H1 (cell line): Measurements from ENCODE around the gene PECR. TPM values are rescaled to one million over a fixed set of nuclear protein-coding genes. Genes with fewer than 3 reads are reported as not detected.

ENCODE experiments used
- CTCF ChIA-PET: fragments of 300-600 bp; sonication (Branson Sonifier 250); formaldehyde crosslinking; loops from one replicate; lab custom pipeline; 2021; ENCODE audit not compliant: partially characterized antibody; lab: Charles Lee
- POLR2A ChIA-PET: fragments of 300-600 bp; sonication (Branson Sonifier 250); formaldehyde crosslinking; loops from one replicate; lab custom pipeline; 2021; ENCODE audit warnings: inconsistent platforms; ENCODE audit not compliant: partially characterized antibody; lab: Charles Lee
- DNase-seq, 2 experiments: peaks; one replicate each; pipeline versions ENCODE4 v3.0.0 to v3.0.0-alpha.2; 2010 to 2022; ENCODE audit warnings: low spot score in 2 of 2, low read depth in 1 of 2, mixed read lengths in 1 of 2
- FAIRE-seq: peaks from 2 replicates; lab custom pipeline; 2011; peaks lifted over from hg19 to GRCh38; lab: Jason Lieb, UNC
- H2AFZ ChIP-seq: 2 replicates; pipeline ENCODE4 v1.8.1; 2012; ENCODE audit warnings: low read length, inconsistent platforms
- H2AK5ac ChIP-seq: 2 replicates; pipeline ENCODE4 v1.6.1; 2013; ENCODE audit warnings: low read depth, low read length
- H2BK120ac ChIP-seq: replicated peaks from 2 replicates; pipeline ENCODE3; 2013; ENCODE audit warnings: low read depth, low read length, inconsistent platforms
- H2BK12ac ChIP-seq: 2 replicates; pipeline ENCODE4 v1.6.1; 2013; ENCODE audit warnings: low read depth, low read length
- H2BK15ac ChIP-seq: 2 replicates; pipeline ENCODE4 v1.6.1; 2013; ENCODE audit warnings: low read length
- H2BK20ac ChIP-seq: 2 replicates; pipeline ENCODE4 v1.6.1; 2013; ENCODE audit warnings: low read length
- H2BK5ac ChIP-seq: 2 replicates; pipeline ENCODE4 v1.6.1; 2013; ENCODE audit warnings: low read depth, low read length
- H3K14ac ChIP-seq: 2 replicates; pipeline ENCODE4 v1.6.1; 2013; ENCODE audit warnings: inconsistent platforms; ENCODE audit not compliant: insufficient read length
- H3K18ac ChIP-seq: 2 replicates; pipeline ENCODE4 v1.6.1; 2013; ENCODE audit warnings: low read length; ENCODE audit errors: extremely low read depth
- H3K23ac ChIP-seq: 2 replicates; pipeline ENCODE4 v1.6.1; 2013; ENCODE audit warnings: inconsistent platforms; ENCODE audit not compliant: insufficient read length
- H3K23me2 ChIP-seq: 2 replicates; pipeline ENCODE4 v1.6.1; 2013; ENCODE audit warnings: low read depth, low read length
- H3K27ac ChIP-seq: 2 replicates; pipeline ENCODE4 v1.6.1; 2011; ENCODE audit warnings: low read depth, low read length, inconsistent platforms
- H3K27me3 ChIP-seq, 4 experiments: replicated peaks in 1 of 4; 1 replicate in 1 of 4; 2 replicates in 3 of 4; pipeline versions ENCODE4 v1.6.1 to v1.8.1; 2011 to 2013; ENCODE audit warnings: low read length in 3 of 4, mild to moderate bottlenecking in 3 of 4, inconsistent platforms in 2 of 4, mixed read lengths in 2 of 4, moderate library complexity in 1 of 4; ENCODE audit not compliant: control insufficient read depth in 3 of 4, insufficient read depth in 3 of 4; ENCODE audit errors: extremely low read depth in 1 of 4
- H3K36me3 ChIP-seq, 4 experiments: 2 replicates each; pipeline versions ENCODE4 v1.6.1 to v1.8.1; 2011 to 2013; ENCODE audit warnings: mild to moderate bottlenecking in 4 of 4, low read length in 3 of 4, moderate library complexity in 2 of 4, control low read depth in 1 of 4, inconsistent platforms in 1 of 4; ENCODE audit not compliant: insufficient read depth in 4 of 4, control insufficient read depth in 2 of 4
- H3K4ac ChIP-seq: replicated peaks from 2 replicates; pipeline ENCODE3; 2013; ENCODE audit warnings: low read length, low read depth, mixed read lengths, inconsistent platforms; ENCODE audit not compliant: insufficient read length
- H3K4me1 ChIP-seq, 4 experiments: replicated peaks in 1 of 4; 1 replicate in 1 of 4; 2 replicates in 3 of 4; pipeline versions ENCODE4 v1.6.1 to v1.8.1; 2011 to 2013; ENCODE audit warnings: low read length in 3 of 4, inconsistent platforms in 2 of 4, mixed read lengths in 1 of 4; ENCODE audit not compliant: insufficient read depth in 4 of 4, control insufficient read depth in 3 of 4
- H3K4me2 ChIP-seq, 2 experiments: 2 replicates each; pipeline versions ENCODE4 v1.6.1 to v1.8.1; 2011 to 2013; ENCODE audit warnings: low read depth in 2 of 2, low read length in 2 of 2, control low read depth in 1 of 2, inconsistent platforms in 1 of 2, mild to moderate bottlenecking in 1 of 2; ENCODE audit not compliant: insufficient read depth in 1 of 2
- H3K4me3 ChIP-seq, 4 experiments: fragments of 200-600, 300-600 bp in 1 of 4; sonication (generic), shearing (Covaris generic), sonication (Bioruptor Twin) in 1 of 4; 2 replicates each; pipeline versions ENCODE4 v1.5.1 to v1.8.1; 2011 to 2016; ENCODE audit warnings: low read length in 4 of 4, low read depth in 3 of 4, control low read depth in 2 of 4, inconsistent platforms in 2 of 4, mild to moderate bottlenecking in 2 of 4, mixed read lengths in 1 of 4, moderate library complexity in 1 of 4; ENCODE audit not compliant: insufficient read depth in 2 of 4; ENCODE audit errors: extremely low read depth in 1 of 4
- H3K56ac ChIP-seq: replicated peaks from 2 replicates; pipeline ENCODE3; 2013; ENCODE audit warnings: low read depth, mild to moderate bottlenecking, mixed read lengths, low read length, inconsistent platforms; ENCODE audit not compliant: insufficient read length
- H3K79me1 ChIP-seq: 2 replicates; pipeline ENCODE4 v1.6.1; 2013; ENCODE audit warnings: low read depth, low read length, control low read depth
- H3K79me2 ChIP-seq, 2 experiments: 2 replicates each; pipeline versions ENCODE4 v1.6.1 to v1.8.1; 2012 to 2013; ENCODE audit warnings: low read length in 2 of 2, mild to moderate bottlenecking in 2 of 2, inconsistent platforms in 1 of 2; ENCODE audit not compliant: insufficient read depth in 2 of 2, control insufficient read depth in 1 of 2
- H3K9ac ChIP-seq, 4 experiments: replicated peaks in 1 of 4; 1 replicate in 1 of 4; 2 replicates in 3 of 4; pipeline versions ENCODE4 v1.6.1 to v1.8.1; 2011 to 2013; ENCODE audit warnings: low read depth in 3 of 4, low read length in 3 of 4, control low read depth in 2 of 4, mild to moderate bottlenecking in 2 of 4, moderate library complexity in 2 of 4, inconsistent platforms in 1 of 4; ENCODE audit errors: extremely low read depth in 1 of 4
- H3K9me3 ChIP-seq, 2 experiments: 2 replicates each; pipeline versions ENCODE4 v1.6.1 to v1.8.1; 2012 to 2013; ENCODE audit warnings: mild to moderate bottlenecking in 2 of 2, moderate library complexity in 2 of 2, control low read depth in 1 of 2, inconsistent platforms in 1 of 2, low read depth in 1 of 2, low read length in 1 of 2, mixed read lengths in 1 of 2; ENCODE audit not compliant: insufficient read depth in 2 of 2
- H4K20me1 ChIP-seq, 2 experiments: replicated peaks in 1 of 2; 2 replicates each; pipeline versions ENCODE3 to v1.8.1; 2011 to 2013; ENCODE audit warnings: inconsistent platforms in 2 of 2, low read length in 2 of 2, mild to moderate bottlenecking in 1 of 2; ENCODE audit not compliant: insufficient read depth in 2 of 2, control insufficient read depth in 1 of 2
- H4K5ac ChIP-seq: 2 replicates; pipeline ENCODE4 v1.6.1; 2013; ENCODE audit warnings: low read length, low read depth, mixed read lengths, inconsistent platforms; ENCODE audit not compliant: insufficient read length
- H4K8ac ChIP-seq: 2 replicates; pipeline ENCODE4 v1.8.0; 2013; ENCODE audit warnings: mild to moderate bottlenecking, moderate library complexity, low read length, inconsistent platforms; ENCODE audit not compliant: insufficient read depth; ENCODE audit errors: extremely low read depth
- H4K91ac ChIP-seq: replicated peaks from 2 replicates; pipeline ENCODE3; 2013; ENCODE audit warnings: low read length, mixed read lengths, inconsistent platforms; ENCODE audit not compliant: insufficient read length
- CBX5 ChIP-seq: fragments of 300-800, 300-1000 bp; sonication (generic); IDR thresholded peaks from 2 replicates; pipeline ENCODE4 v1.7.1; 2016; ENCODE audit warnings: antibody characterized with exemption, low read length, low read depth
- EP300 ChIP-seq, 2 experiments: IDR thresholded peaks; 1 replicate in 1 of 2; 2 replicates in 1 of 2; pipeline ENCODE4 v1.6.1; 2011 to 2012; ENCODE audit warnings: low read depth in 2 of 2, low read length in 2 of 2, mild to moderate bottlenecking in 2 of 2, borderline replicate concordance in 1 of 2, inconsistent platforms in 1 of 2, moderate library complexity in 1 of 2
- HDAC2 ChIP-seq, 2 experiments: fragments of 300-600 bp in 1 of 2; sonication (generic) in 1 of 2; IDR thresholded peaks; 2 replicates each; pipeline ENCODE4 v1.6.1; 2011 to 2012; ENCODE audit warnings: low read depth in 2 of 2, low read length in 2 of 2, mild to moderate bottlenecking in 2 of 2, moderate library complexity in 2 of 2, borderline replicate concordance in 1 of 2, inconsistent platforms in 1 of 2
- JUN ChIP-seq: IDR thresholded peaks from 2 replicates; pipeline ENCODE4 v1.6.1; 2011; ENCODE audit warnings: low read depth, mild to moderate bottlenecking, improper control_type of control experiment, low read length
- POU5F1 ChIP-seq: IDR thresholded peaks from 2 replicates; pipeline ENCODE4 v1.6.1; 2011; ENCODE audit warnings: low read depth, mild to moderate bottlenecking, low read length, moderate library complexity
- RBBP5 ChIP-seq: IDR thresholded peaks from 2 replicates; pipeline ENCODE4 v1.7.1; 2012; ENCODE audit warnings: low read depth, mild to moderate bottlenecking, inconsistent platforms, low read length, moderate library complexity, borderline replicate concordance
- RNF2 ChIP-seq: fragments of 200-900, 300-1000 bp; sonication (generic); IDR thresholded peaks from 2 replicates; pipeline ENCODE4 v1.7.1; 2016; ENCODE audit warnings: borderline replicate concordance, low read depth, mild to moderate bottlenecking, antibody characterized with exemption, low read length; ENCODE audit not compliant: poor library complexity, severe bottlenecking; ENCODE audit errors: missing control alignments
- TCF12 ChIP-seq: IDR thresholded peaks from 2 replicates; pipeline ENCODE4 v1.6.1; 2011; ENCODE audit warnings: low read depth, mild to moderate bottlenecking, low read length
- WGBS, 2 experiments: shearing (Covaris generic) in 1 of 2; methylation state at CpG; one replicate each; pipeline versions ENCODE4 v1.1.6 to v1.1.7; 2013 to 2015; ENCODE audit warnings: low lambda C conversion rate in 2 of 2, mixed read lengths in 2 of 2, inconsistent platforms in 1 of 2, low coverage in 1 of 2, missing lambda C conversion rate in 1 of 2; ENCODE audit not compliant: insufficient replicate concordance in 2 of 2, insufficient coverage in 1 of 2, insufficient read length in 1 of 2; ENCODE audit errors: extremely low coverage in 1 of 2, missing lambda C conversion rate in 1 of 2; 5-methylcytosine and 5-hydroxymethylcytosine counted together
- polyA plus RNA-seq, 7 experiments: library from polyadenylated mRNA; depleted of rRNA in 3 of 7; stranded (reverse) in 5 of 7; unstranded in 2 of 7; fragments of >200 nt in 5 of 7; fragments of 200-250 nt in 2 of 7; gene quantifications; 1 replicate in 5 of 7; 2 replicates in 1 of 7; 4 replicates in 1 of 7; pipeline versions ENCODE4 v1.2.1 to v1.2.3, GENCODE V29; 2011 to 2013; ENCODE audit warnings: missing spikeins in 2 of 7, mixed read lengths in 2 of 7
- total RNA-seq: library from RNA; stranded (reverse); fragmentation: NEBNext Ultra II Directional; extraction: Animal tissue kit (Norgen Biotek cat#: 25700); gene quantifications from 2 replicates; pipeline ENCODE4 v1.2.1, GENCODE V29; 2021

Gene PECR
- total and polyA plus RNA-seq, 2 of the 8 experiments (the other 6 are each of a cell fraction or from before 2014, with no cell fraction given), result 15.9 to 19.2 TPM

- Histone ChIP-seq H3K79me2 (peaks cover 0 to 16% of the 10 kb centered on the region in 2 experiments; a peak in 1 of 4 replicates), H2BK15ac (no peak overlapping the region), H2AK5ac (no peak overlapping the region; the same call in 1 of the 2 replicates), H3K23me2 (peaks cover 7% of the 10 kb centered on the region), H3K23ac (no peak overlapping the region), H3K27me3 (no peaks in the 10 kb centered on the region), H4K8ac (no peak overlapping the region), H3K27ac (no peak overlapping the region), H3K79me1 (no peaks in the 10 kb centered on the region; the same call in 1 of the 2 replicates), H3K4me3 (peak overlapping the region in 1 of 4 experiments; percentile 41; a peak in 1 of 8 replicates), H2AFZ (no peak overlapping the region), H3K14ac (no peak overlapping the region), H3K9me3 (no peaks in the 10 kb centered on the region), H3K36me3 (no peaks in the 10 kb centered on the region), H3K4me1 (peaks cover 3 to 15% (median 14%) of the 10 kb centered on the region in 4 experiments; a peak in 5 of 7 replicates), H4K5ac (no peak overlapping the region), H2BK120ac (no peak overlapping the region), H2BK5ac (no peak overlapping the region), H2BK12ac (no peak overlapping the region), H3K4ac (no peak overlapping the region), H3K9ac (no peak overlapping the region), H4K20me1 (peaks cover 0 to 1% of the 10 kb centered on the region in 2 experiments), H3K56ac (no peak overlapping the region), H3K4me2 (peak overlapping the region in 1 of 2 experiments; percentile 93; a peak in 1 of 4 replicates), H2BK20ac (no peak overlapping the region), H4K91ac (no peak overlapping the region), H3K18ac (no peak overlapping the region)
- ChIA-PET POLR2A (interaction anchor here (1.1 to 5.6 kb wide), 5 partner anchors 8 to 43 kb away, joined by 3 to 73 read pairs (median 10); partner anchors contain the start of gene XRCC5), CTCF (interaction anchor here (0.7 to 3.9 kb wide), 8 partner anchors 8 to 61 kb away, joined by 3 to 18 read pairs (median 4); partner anchors contain the start of gene XRCC5)
- FAIRE-seq, result no peak
- TF ChIP-seq CBX5 (no peak), RBBP5 (no peak), EP300 (IDR thresholded peaks at IDR 0.05; ENCODE audit: borderline replicate concordance in 1 of 2, low read depth in 2 of 2, low read length in 2 of 2) (no peak), RNF2 (no peak), JUN (no peak), POU5F1 (no peak), TCF12 (no peak), HDAC2 (IDR thresholded peaks at IDR 0.05; ENCODE audit: borderline replicate concordance in 1 of 2, low read depth in 2 of 2, low read length in 2 of 2) (no peak)
- DNase-seq, result no peak
- WGBS, 2 experiments, result 79% methylated on average over 3 of the region's 3 CpGs; no CpG with 5 or more reads in 1 of the 2 experiments
These were observed 2.9 kb upstream of the PECR start for GRCh38 chr2:216084547-216084946.
